Right lobe of liver (tissue), 4 donors: ENCODE data around the gene ESRRB.

Source experiments
- POLR2A ChIP-seq: fragments of 450-650 bp; IDR thresholded peaks from one replicate; pipeline ENCODE4 v1.6.1; 2017; ENCODE audit warnings: antibody characterized with exemption, mild to moderate bottlenecking
- TF ChIP-seq, protein P1 (sequence below), 4 donors: fragments of 200-600 bp in 3 of 4; fragments of 450-650 bp in 1 of 4; IDR thresholded peaks; one replicate each; pipeline versions ENCODE4 v1.5.1 to v1.8.0; 2016 to 2022; ENCODE audit warnings: antibody characterized with exemption in 4 of 4, mild to moderate bottlenecking in 2 of 4
- donor health status: DM: no; HTN: no; CAD: no.
- donor health status: DM: no; HTN: no; CAD: no.
- donor health status: DM: no; HTN: yes; CAD: no.

DNA sequence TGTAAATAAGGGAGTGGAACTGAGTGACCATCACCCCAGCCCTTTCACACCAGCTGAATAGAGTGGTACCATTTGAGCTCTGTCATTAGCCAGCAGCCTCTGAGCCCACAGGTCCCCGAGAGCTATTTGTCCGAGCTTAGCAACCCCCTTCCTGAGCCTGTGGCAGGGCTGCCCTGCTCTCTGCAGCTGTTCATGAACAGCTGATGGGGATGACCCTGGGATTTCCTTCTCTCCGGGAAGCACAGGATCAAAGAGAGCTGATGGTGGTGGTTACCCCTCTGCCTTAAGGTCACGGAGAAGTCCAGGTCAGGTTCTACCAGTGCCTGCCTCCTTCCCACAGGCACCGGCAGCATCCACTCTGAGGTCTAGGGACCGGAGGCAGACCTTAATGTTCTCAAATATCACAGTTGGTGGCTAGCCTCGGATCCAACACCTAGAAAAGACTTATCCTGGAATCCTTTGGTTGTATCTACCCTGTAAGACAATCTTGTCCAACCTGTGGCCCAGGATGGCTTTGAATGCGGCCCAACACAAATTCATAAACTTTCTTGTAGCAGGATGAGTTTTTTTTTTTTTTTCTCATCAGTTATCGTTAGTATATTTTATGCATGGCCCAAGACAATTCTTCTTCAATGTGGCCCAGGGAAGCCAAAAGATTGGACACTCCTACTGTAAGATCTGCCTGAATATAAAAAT is 81.1 kb downstream of the ESRRB start:
- no peak for TF ChIP-seq POLR2A
- TF ChIP-seq, protein P1, sequence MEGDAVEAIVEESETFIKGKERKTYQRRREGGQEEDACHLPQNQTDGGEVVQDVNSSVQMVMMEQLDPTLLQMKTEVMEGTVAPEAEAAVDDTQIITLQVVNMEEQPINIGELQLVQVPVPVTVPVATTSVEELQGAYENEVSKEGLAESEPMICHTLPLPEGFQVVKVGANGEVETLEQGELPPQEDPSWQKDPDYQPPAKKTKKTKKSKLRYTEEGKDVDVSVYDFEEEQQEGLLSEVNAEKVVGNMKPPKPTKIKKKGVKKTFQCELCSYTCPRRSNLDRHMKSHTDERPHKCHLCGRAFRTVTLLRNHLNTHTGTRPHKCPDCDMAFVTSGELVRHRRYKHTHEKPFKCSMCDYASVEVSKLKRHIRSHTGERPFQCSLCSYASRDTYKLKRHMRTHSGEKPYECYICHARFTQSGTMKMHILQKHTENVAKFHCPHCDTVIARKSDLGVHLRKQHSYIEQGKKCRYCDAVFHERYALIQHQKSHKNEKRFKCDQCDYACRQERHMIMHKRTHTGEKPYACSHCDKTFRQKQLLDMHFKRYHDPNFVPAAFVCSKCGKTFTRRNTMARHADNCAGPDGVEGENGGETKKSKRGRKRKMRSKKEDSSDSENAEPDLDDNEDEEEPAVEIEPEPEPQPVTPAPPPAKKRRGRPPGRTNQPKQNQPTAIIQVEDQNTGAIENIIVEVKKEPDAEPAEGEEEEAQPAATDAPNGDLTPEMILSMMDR (IDR thresholded peaks at IDR 0.05): no peak
